Body of pancreas (tissue), 4 donors: Measurements from ENCODE around the gene KRTAP4-8. TPM values are rescaled to one million over a fixed set of nuclear protein-coding genes. Genes with fewer than 3 reads are reported as not detected.
"Not testable (repeated sequence)": the region's sequence is repeated elsewhere in the genome, so short reads cannot be mapped to it uniquely, and the experiment has no call there.

Experiments
- ATAC-seq: fragments of 150-250 bp; one replicate; pipeline ENCODE4 v1.9.1; 2016
- DNase-seq, 4 donors: peaks; one replicate each; pipeline ENCODE4 v3.0.0-alpha.2; 2019
- H3K27ac ChIP-seq, 4 donors: fragments of 200-600 bp; sonication (generic); 1 replicate in 3 of 4; 2 replicates in 1 of 4; pipeline versions ENCODE4 v1.5.1 to v1.6.1; 2016 to 2019; ENCODE audit warnings: mild to moderate bottlenecking in 1 of 4, mixed read lengths in 1 of 4, moderate library complexity in 1 of 4
- H3K27me3 ChIP-seq, 2 donors: fragments of 200-600 bp; sonication (generic); one replicate each; pipeline ENCODE4 v1.6.0; 2016; ENCODE audit warnings: mild to moderate bottlenecking in 1 of 2
- H3K36me3 ChIP-seq, 2 donors: fragments of 200-600 bp; sonication (generic); replicated peaks in 1 of 2; 2 replicates each; pipeline ENCODE4 v1.5.1; 2016; ENCODE audit warnings: low read depth in 2 of 2; ENCODE audit not compliant: insufficient read depth in 1 of 2
- H3K4me1 ChIP-seq: fragments of 200-600 bp; sonication (generic); one replicate; pipeline ENCODE4 v1.6.0; 2016
- H3K4me3 ChIP-seq, 2 donors: fragments of 200-600 bp; sonication (generic); 1 replicate in 1 of 2; 2 replicates in 1 of 2; pipeline ENCODE4 v1.5.1; 2016 to 2019
- H3K9me3 ChIP-seq, 3 donors: fragments of 200-600 bp; sonication (generic); 1 replicate in 2 of 3; 2 replicates in 1 of 3; pipeline ENCODE4 v1.5.1; 2016
- CTCF ChIP-seq, 7 experiments: fragments of 450-650 bp in 4 of 7; fragments of 200-600 bp in 3 of 7; sonication (generic) in 3 of 7; IDR thresholded peaks; one replicate each; pipeline ENCODE4 v1.5.1; 2016 to 2019; ENCODE audit warnings: antibody characterized with exemption in 7 of 7
- POLR2A ChIP-seq, 3 donors: fragments of 450-650 bp; IDR thresholded peaks; one replicate each; pipeline ENCODE4 v1.6.1; 2016; ENCODE audit warnings: antibody characterized with exemption in 3 of 3, mild to moderate bottlenecking in 2 of 3
- WGBS, 2 donors: methylation state at CpG; one replicate each; pipeline ENCODE4 v1.1.5; 2017; 5-methylcytosine and 5-hydroxymethylcytosine counted together
- intact Hi-C: fragments of 100-400 bp; cut with DNase I; formaldehyde crosslinking; loops from one replicate; pipeline ENCODE4 v1.15.1; 2023
- total RNA-seq, 2 donors: library from RNA; depleted of rRNA; stranded (reverse); fragments of >200 nt; gene quantifications; one replicate each; pipeline ENCODE4 v1.1.0, GENCODE V29; 2016

Gene KRTAP4-8
- total RNA-seq, 2 donors from 2014 or later, result not detected

DNA sequence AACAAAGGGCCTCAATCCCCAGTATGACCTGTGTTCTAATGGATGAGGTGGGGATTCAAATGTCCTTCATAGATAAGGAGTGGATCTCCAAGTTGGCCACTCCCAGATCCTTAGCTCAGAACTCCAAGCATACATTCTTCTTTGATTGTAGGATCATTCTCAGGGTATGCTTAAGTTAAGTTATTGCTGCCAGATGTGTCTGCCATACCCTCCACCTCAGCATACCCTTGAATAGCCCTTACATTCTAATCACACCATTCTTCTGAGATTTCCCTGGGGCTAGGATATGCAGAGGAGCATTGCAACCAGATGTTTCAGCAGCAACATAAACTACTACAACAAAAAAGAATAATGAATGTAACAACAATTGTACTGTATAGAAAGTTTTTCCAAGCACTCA, 30.7 kb downstream of the KRTAP4-8 start:
- Histone ChIP-seq H3K36me3 (no peaks in the 10 kb centered on the region), H3K4me1 (no peaks in the 10 kb centered on the region), H3K9me3 (no peaks in the 10 kb centered on the region), H3K4me3 (no peak overlapping the region), H3K27ac (no peak overlapping the region), H3K27me3 (no peaks in the 10 kb centered on the region)
- ATAC-seq (no peak), DNase-seq (no peak)
- TF ChIP-seq POLR2A (IDR thresholded peaks at IDR 0.05) (no peak), CTCF (IDR thresholded peaks at IDR 0.05) (no peak)
- intact Hi-C loops, result no loop called here

GRCh38 chr17:41065829-41066624, 31.9 kb downstream of the KRTAP4-8 start, which contains the start of gene KRTAP2-4:
Gene KRTAP2-4, minus strand, starts transcription at chr17:41065879. Its CDS starts 34 bp downstream, at chr17:41065845.
- DNase-seq (no peak), ATAC-seq (no peak)
- no peak within 1 kb of the TSS for H3K27ac ChIP-seq
- no peaks in the 10 kb centered on the region for H3K9me3 ChIP-seq
- 82 to 89% methylated on average over 5 of the region's 6 CpGs for WGBS, 2 donors
- no peak within 1 kb of the TSS for H3K4me3 ChIP-seq
- no peaks in the 10 kb centered on the region for H3K36me3 ChIP-seq
- no peaks in the 10 kb centered on the region for H3K27me3 ChIP-seq
- intact Hi-C loops, result no loop called here
- TF ChIP-seq POLR2A (IDR thresholded peaks at IDR 0.05), result no peak
- TF ChIP-seq CTCF (IDR thresholded peaks at IDR 0.05), result no peak
- no peaks in the 10 kb centered on the region for H3K4me1 ChIP-seq

DNA sequence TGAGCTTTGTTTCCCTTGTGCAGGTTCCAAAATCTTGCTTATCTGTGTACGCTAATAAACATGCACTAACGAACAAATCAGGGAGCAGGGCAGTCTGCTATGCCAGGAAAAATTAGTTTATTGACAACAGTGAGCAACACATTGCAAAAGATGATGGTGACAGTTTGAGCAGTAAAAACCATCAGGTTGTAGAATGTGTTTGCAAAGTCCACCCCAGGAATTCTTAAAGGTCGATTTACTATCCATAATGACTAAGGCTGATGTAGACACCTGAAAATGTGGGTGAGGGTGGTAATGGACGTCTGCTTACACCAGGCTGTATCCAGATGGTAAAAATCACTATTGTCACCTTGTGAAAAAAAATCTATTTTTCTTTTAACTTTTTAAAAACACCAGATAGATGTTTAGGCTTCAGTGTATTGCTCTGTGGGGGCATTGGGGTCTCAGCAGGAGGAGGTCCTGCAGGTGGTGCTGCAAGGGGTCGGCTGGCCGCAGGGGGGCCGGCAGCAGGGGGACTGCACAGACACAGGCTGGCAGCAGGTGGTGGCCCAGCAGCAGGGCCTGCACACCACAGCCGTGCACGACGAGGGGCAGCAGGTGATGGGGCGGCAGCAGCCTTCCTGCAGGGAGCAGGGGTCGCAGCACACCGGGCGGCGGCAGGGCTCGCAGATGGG, 32.8 kb downstream of the KRTAP4-8 start:
- H3K4me3 ChIP-seq, H3K4me1 ChIP-seq, DNase-seq, H3K9me3 ChIP-seq, intact Hi-C loops, H3K27me3 ChIP-seq, ATAC-seq, H3K36me3 ChIP-seq, H3K27ac ChIP-seq: not testable (repeated sequence)
- WGBS, 2 donors, result 44 to 50% methylated on average over 6 to 7 of the region's 16 CpGs

DNA sequence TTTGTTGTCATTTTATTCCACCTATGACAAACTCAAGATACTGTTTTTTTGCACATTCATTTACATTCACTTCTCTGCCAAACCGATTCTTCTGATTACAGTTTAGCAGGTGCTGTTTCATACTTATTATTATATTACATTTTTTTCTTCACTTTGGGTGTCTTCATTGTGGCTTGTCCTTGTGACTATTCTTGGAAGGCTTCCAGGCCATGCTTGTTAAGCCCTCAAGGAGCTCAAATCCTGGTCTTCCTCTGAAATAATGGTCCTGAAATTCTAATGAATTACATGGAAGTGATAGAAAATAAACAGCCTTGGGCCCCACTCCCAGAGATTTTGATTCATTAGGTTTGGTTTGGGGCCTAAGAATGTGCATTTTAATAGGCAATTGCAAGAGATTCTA, 33.6 kb downstream of the KRTAP4-8 start:
- Histone ChIP-seq H3K9me3 (no peaks in the 10 kb centered on the region), H3K4me1 (no peaks in the 10 kb centered on the region), H3K4me3 (no peak overlapping the region), H3K27me3 (no peaks in the 10 kb centered on the region), H3K36me3 (no peaks in the 10 kb centered on the region), H3K27ac (no peak overlapping the region)
- no peak for TF ChIP-seq POLR2A (IDR thresholded peaks at IDR 0.05)
- no peak for TF ChIP-seq CTCF (IDR thresholded peaks at IDR 0.05)
- 64 to 74% methylated on average over 1 of the region's 1 CpG for WGBS, 2 donors
- ATAC-seq, result no peak
- DNase-seq, result no peak
- intact Hi-C loops, result no loop called here

GRCh38 chr17:41063449-41063848, 34.5 kb downstream of the KRTAP4-8 start:
- H3K4me3 ChIP-seq, result no peak overlapping the region
- H3K36me3 ChIP-seq, result no peaks in the 10 kb centered on the region
- no peaks in the 10 kb centered on the region for H3K27me3 ChIP-seq
- no peak overlapping the region for H3K27ac ChIP-seq
- no peak for DNase-seq
- WGBS, 2 donors, result 53 to 62% methylated on average over 4 of the region's 4 CpGs
- H3K9me3 ChIP-seq, result no peaks in the 10 kb centered on the region
- H3K4me1 ChIP-seq, result no peaks in the 10 kb centered on the region
- TF ChIP-seq POLR2A (IDR thresholded peaks at IDR 0.05) (no peak), CTCF (IDR thresholded peaks at IDR 0.05) (no peak)
- intact Hi-C loops, result no loop called here
- ATAC-seq, result no peak
